Hepatocyte (in vitro differentiated cells): ENCODE results near the gene IL1RAPL1.

ENCODE experiments used
- CTCF ChIP-seq: fragments of 200-600 bp; sonication (generic); IDR thresholded peaks from 2 replicates; pipeline ENCODE4 v1.5.1; 2016; ENCODE audit warnings: antibody characterized with exemption, mild to moderate bottlenecking; ENCODE audit not compliant: poor library complexity
- EZH2 ChIP-seq: fragments of 200-600 bp; sonication (generic); IDR thresholded peaks from 2 replicates; pipeline ENCODE4 v1.6.1; 2016; ENCODE audit warnings: antibody characterized with exemption, mild to moderate bottlenecking, borderline replicate concordance
- EZH2phosphoT487 ChIP-seq: fragments of 200-600 bp; sonication (generic); IDR thresholded peaks from one replicate; pipeline ENCODE4 v1.6.1; 2018; ENCODE audit warnings: antibody characterized with exemption, mild to moderate bottlenecking, low read depth, moderate library complexity; ENCODE audit not compliant: unreplicated experiment, severe bottlenecking

DNA sequence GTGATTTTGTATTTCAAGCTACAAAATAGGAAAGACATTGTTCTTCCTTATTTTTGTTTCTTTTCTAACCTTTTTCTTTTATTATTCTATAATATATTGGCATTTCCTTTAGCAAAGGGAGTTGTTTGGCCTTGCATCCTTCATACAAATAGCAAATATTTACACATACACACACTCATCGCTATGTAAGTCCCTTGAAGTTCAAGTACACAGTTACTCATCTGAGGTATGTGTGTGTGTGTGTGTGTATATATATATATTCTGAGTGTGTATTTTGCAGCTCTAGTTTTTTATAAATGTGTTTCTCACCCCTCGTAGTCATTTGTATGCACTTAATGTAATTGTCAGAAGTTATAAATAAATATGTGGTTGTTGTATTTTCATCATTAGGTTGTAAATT lies 903.4 kb downstream of the IL1RAPL1 start:
- no peak for TF ChIP-seq CTCF
- TF ChIP-seq EZH2: no peak
- TF ChIP-seq EZH2phosphoT487: no peak
